T-helper 1 cell (primary cell): Measurements from ENCODE around the gene NAV3.
A peak's percentile ranks its signal among the peaks of the same experiment; 100 is the strongest.

Experiments
- DNase-seq, 5 donors: peaks; one replicate each; pipeline ENCODE4 v3.0.0-alpha.2; 2012 to 2020

The NAV3 gene

DNA sequence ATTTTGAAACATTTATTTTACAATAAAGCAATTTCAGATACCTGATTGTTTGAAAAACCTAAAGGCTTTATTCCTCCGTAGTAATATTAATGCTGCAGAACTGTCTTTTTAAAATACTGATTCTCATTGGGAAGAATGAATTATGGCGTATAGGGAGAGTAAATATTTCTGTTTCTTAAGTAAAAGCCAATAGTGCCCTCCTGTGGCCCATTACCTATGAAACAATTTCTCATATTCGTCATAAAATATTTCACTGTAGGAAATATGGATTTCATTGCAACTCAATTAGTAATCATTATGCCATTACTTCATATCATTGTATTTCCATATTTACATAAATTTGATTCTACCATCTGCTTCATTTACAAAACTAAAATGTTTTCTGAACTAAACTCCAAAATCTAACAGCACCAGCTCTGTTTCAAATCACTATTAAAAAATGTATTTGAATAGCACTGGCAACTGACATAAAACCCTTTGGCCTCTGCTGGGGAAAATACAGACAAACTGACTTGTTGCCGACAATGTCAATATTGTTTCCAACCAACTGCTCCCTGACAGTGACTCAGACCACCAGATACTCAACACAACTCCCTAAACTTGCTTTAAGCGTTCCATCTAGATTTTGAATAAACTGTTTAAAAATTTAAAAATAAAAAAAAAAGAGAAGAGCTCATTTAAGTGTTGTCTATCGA, 290.3 kb downstream of the NAV3 start:
- no peak for DNase-seq

DNA sequence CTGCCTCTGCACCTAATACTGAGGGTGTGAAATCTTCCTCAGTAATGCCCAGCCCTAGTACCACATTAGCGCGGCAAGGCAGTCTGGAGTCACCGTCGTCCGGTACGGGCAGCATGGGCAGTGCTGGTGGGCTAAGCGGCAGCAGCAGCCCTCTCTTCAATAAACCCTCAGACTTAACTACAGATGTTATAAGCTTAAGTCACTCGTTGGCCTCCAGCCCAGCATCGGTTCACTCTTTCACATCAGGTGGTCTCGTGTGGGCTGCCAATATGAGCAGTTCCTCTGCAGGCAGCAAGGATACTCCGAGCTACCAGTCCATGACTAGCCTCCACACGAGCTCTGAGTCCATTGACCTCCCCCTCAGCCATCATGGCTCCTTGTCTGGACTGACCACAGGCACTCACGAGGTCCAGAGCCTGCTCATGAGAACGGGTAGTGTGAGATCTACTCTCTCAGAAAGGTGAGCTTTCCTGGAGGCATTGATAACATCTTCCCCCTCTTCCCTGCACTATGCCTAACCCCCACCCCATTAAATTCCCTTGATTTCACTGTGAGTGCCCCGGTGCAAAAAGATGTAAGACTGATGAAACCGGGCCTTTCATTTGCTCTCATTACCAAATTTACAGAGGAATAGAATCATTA, 291.4 kb downstream of the NAV3 start:
- DNase-seq, result no peak

GRCh38 chr12:78128211-78128610, 297.5 kb downstream of the NAV3 start:
- DNase-seq, result no peak

- DNase-seq, result no peak
These were observed 313.0 kb downstream of the NAV3 start for GRCh38 chr12:78143717-78144116.

- DNase-seq, result no peak
These were observed 314.7 kb downstream of the NAV3 start for GRCh38 chr12:78145398-78145797.

GRCh38 chr12:78146365-78146772, 315.7 kb downstream of the NAV3 start:
- DNase-seq, result peak in 1 of 5 donors; percentile 2

DNA sequence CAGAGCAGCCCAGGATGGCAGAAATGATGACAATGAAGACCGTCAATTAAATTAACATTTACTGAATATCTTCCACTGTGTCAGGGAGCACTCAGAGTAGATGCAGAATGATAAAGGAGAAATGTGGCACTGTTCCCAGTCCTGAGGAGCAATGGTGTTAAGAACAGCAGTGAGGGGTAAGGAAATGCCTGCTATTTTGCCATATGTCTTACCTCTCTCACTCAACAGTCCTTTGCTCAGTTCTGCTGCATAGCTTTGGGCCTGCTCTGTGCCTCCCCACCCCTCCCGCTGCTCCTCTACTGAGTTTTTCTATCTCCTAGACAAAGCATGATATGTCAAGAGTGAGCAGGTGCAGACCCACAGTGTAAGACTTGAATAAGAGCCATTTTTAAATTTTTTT, 318.8 kb downstream of the NAV3 start:
- DNase-seq, result no peak

DNA sequence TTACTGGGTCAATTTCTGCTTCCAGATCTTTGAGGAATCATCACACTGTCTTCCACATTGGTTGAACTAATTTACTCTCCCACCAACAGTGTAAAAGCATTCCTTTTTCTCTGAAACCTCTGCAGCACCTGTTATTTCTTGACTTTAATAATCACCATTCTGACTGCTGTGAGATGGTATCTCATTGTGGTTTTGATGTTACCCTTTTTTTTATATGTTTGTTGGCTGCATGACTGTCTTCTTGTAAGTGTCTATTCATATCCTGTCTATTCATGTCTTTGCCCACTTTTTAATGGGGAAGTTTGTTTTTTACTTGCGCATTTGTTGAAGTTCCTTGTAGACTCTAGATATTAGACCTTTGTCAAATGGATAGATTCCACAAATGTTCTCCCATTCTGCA, 324.9 kb downstream of the NAV3 start:
- no peak for DNase-seq

- DNase-seq, result no peak
These were observed 326.1 kb downstream of the NAV3 start for GRCh38 chr12:78156751-78157150.

DNA sequence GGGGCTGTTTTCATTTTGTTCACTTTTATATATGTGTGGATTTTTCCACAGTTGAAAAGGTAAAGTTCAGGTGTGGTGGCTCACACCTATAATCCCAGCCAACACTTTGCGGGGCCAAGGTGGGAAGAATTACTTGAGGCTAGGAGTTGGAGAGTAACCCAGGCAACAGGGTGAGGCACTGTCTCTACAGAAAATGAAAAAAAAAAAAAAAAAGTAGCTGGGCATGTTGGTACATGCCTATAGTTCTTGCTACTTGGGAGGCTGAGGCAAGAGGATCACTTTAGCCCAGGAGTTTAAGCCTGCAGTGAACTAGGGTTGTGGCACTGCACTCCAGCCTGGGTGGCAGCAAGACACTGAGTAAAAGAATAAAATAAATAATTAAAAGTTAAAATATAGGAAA, 326.5 kb downstream of the NAV3 start:
- DNase-seq, result no peak

GRCh38 chr12:78164154-78164553, 333.5 kb downstream of the NAV3 start:
- DNase-seq, result no peak

DNA sequence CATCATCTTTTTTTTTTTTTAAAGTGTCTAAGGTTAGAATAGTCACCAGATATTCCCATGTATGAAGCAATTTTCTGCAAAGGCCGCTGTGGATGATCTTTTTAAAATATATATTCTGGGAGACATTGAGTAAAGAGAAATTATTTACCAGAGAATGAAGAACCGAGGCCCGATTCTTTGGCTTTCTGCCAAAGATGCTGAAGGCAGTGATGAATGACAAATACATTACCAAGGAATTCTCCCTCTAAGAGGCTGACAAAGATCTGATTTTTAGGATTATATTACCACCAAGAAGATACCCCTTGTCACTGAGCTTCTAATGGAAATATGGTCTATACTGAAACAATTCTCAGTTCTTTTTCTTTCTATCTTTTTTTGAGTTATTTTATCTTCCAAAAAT, 336.8 kb downstream of the NAV3 start:
- DNase-seq, result no peak

- DNase-seq, result no peak
These were observed 340.4 kb downstream of the NAV3 start for GRCh38 chr12:78171061-78171460.

- no peak for DNase-seq
These were observed 345.9 kb downstream of the NAV3 start for GRCh38 chr12:78176643-78177042.

GRCh38 chr12:78177298-78177697, 346.6 kb downstream of the NAV3 start:
- DNase-seq, result no peak

GRCh38 chr12:78179346-78179745, 348.7 kb downstream of the NAV3 start:
- no peak for DNase-seq

- no peak for DNase-seq
These were observed 351.0 kb downstream of the NAV3 start for GRCh38 chr12:78181544-78182162.

DNA sequence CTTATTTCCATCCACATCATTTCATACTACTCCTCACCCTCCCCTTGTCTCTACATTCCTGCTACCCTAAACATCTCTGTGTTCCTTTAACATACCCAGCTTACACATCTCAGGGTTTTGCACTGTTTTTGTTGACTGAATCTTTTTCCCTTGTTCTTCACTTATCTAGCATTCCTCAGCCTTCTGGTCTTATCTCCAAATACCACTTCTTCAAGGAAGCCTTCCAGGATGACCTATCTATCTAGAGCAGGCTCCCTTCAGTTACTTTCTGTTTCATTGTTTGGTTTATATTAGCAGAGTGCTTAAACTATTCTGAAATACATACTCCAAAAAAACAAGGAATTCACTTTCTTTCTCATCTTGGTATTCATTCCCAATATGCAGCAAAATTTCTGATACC, 353.1 kb downstream of the NAV3 start:
- no peak for DNase-seq

GRCh38 chr12:78185109-78185508, 354.4 kb downstream of the NAV3 start:
- no peak for DNase-seq

GRCh38 chr12:78185651-78186050, 355.0 kb downstream of the NAV3 start:
- no peak for DNase-seq

DNA sequence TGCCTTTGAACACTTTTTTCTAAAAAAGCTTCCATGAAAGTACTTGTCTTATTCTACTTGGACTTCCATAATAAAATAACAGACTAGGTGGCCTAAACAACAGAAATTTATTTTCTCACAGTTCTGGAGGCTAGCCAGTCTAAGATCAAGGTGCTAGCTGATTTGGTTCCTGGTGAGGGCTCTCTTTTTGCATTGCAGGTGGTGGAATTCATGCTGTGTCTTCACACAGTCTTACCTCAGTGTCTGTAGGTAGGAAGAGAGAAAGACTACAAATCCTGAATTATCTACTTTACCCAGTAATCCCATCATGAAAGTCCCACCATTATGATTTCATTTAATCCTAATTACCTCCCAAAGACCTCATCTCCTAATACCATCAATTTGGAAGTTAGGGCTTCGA, 356.0 kb downstream of the NAV3 start:
- no peak for DNase-seq

DNA sequence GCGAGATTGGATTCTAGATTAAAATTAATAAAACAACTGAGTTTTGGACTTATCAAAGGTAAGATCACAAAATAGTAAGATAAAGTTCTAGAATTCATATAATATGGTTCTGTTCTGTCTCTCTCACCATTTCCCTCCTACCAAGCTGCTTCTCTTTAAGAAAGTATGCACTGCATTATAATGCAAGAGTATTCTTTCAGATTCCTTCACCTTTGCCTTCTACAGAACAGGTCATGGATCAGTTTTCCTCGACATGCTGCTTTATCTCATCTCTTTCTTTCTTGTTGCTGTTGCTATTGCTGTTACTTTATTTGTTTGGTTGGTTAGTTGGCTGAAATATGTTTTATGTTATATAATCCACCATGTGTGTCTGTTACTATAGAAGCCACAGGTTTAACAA, 357.0 kb downstream of the NAV3 start:
- DNase-seq, result no peak

DNA sequence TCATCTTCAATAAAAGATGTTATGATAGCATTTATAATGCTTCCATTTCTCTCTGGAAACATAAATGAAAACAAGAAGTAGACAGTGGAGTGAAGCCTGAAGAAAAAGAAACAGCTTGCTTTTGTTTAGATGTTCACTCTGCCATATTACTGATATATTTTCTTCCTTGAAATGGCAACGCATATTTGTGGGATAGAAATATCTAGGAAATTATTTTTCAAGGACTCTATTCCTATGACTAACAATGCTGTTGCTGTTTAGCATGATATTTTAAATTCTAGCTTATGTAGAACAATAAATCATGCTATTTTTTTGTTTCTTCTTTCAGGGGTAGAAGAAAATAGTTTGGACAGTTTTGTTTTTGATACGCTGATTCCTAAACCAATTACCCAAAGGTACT, 359.0 kb downstream of the NAV3 start:
- DNase-seq, result no peak

DNA sequence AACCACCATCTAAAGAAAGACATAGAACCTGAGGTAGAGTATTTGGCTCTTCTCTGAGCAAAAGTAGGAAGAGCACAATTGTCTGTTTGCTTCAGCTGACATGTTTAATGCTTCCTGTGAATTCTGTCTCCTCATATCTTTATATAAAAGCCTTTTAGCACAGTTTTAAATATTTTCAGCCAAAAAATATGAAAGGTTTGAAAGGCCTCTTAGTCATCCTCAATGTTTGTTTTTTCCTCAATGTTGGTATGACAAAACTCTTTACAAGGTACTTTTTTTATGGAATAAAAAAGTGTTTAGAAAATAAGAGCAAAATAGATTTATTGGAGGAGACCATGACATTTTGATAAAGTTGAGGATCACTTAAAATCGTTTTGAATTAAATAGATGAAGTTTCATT, 360.9 kb downstream of the NAV3 start:
- no peak for DNase-seq
